Hepatic stellate cell (primary cell): Measurements from ENCODE around the gene GPR84.

ENCODE experiments used
- DNase-seq: peaks from one replicate; pipeline ENCODE4 v3.0.0; 2011; ENCODE audit warnings: low spot score

Gene GPR84

DNA sequence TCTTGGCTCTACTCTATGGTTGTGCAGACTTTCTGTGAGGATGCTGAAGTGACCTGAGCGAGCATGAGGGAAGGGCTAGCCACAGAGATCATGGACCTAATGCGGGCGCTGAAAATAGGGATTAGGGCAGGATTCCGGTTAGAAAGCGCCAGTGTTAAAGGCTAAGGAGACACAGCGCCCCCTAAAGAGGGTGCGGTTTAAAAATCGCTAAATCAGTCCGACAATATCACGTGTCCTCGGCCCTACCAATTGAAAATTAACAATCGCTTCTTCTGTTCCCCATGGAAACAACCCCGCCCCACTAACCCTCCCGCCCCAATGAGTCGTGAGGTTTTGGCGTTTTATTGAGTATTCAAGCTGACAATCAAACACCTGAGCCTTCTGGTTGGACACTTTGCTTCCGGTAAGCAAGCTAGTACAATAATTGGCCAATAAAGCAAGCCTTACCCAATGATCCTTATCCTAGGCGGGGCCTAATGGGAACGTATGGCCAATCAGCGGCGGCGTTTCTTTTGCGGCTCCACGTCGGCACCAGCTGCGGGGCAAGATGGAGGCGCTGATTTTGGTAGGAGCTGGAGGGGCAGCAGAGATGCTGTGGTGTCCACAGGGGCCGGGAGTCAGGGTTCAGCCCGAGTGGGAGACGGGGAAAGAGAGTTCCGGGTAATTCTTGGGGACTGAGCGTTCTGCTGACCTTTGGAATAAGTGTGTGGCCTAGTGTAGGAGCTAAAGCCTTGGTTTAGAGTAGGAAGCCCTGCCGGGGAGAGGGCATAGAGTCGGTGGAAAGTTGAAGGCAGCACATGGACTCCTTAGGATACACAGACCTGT lies 39.5 kb downstream of the GPR84 start, which contains the start of gene COPZ1:
Gene COPZ1, plus strand, starts transcription at position 515 of the 825 bp plus-strand sequence. Its CDS starts 33 bp downstream, at position 548.
- peak; percentile 97 for DNase-seq

- no peak for DNase-seq
Measured at GRCh38 chr12:54321363-54321762, 42.9 kb downstream of the GPR84 start.
